PC-3 (cell line): ENCODE data around the gene BEX1. TPM values are rescaled to one million over a fixed set of nuclear protein-coding genes. Genes with fewer than 3 reads are reported as not detected.

Experiments used
- ATAC-seq: fragments of 200-7000 bp; cut with Tn5 transposase; 2 replicates; pipeline ENCODE4 v1.9.1; 2020; ENCODE audit warnings: mild to moderate bottlenecking, moderate library complexity
- BruUV-seq: library from RNA; stranded (reverse); fragments of 400-500 nt; replicated peaks from 2 replicates; lab custom pipeline; 2021; lab: Mats Ljungman, UMichigan
- CTCF ChIA-PET: fragments of 300-600 bp; sonication (Branson Sonifier 250); formaldehyde crosslinking; loops from one replicate; lab custom pipeline; 2022; ENCODE audit warnings: antibody characterized with exemption; lab: Charles Lee
- POLR2A ChIA-PET: fragments of 300-600 bp; sonication (Branson Sonifier 250); formaldehyde crosslinking; loops from one replicate; lab custom pipeline; 2022; ENCODE audit warnings: antibody characterized with exemption; ENCODE audit not compliant: unreplicated experiment; lab: Charles Lee
- DNase-seq: peaks from one replicate; pipeline ENCODE4 v3.0.0-alpha.2; 2015
- H2AFZ ChIP-seq: fragments of 300-600 bp; sonication (generic); 2 replicates; pipeline ENCODE4 v1.6.0; 2016; ENCODE audit warnings: antibody characterized with exemption, low read length
- H3F3A ChIP-seq: fragments of 300-600 bp; sonication (generic); one replicate; pipeline ENCODE4 v1.6.0; 2017; ENCODE audit warnings: antibody characterized with exemption, low read length, control low read depth, mild to moderate bottlenecking; ENCODE audit not compliant: unreplicated experiment
- H3K27ac ChIP-seq: fragments of 300-600 bp; sonication (generic); 2 replicates; pipeline ENCODE4 v1.5.1; 2016; ENCODE audit warnings: mild to moderate bottlenecking, low read length
- H3K27me3 ChIP-seq: fragments of 300-600 bp; sonication (generic); 2 replicates; pipeline ENCODE4 v1.6.1; 2016; ENCODE audit warnings: low read length, mixed read lengths
- H3K36me3 ChIP-seq: fragments of 300-600 bp; sonication (generic); 2 replicates; pipeline ENCODE4 v1.6.1; 2016; ENCODE audit warnings: low read depth, mixed run types, low read length, mixed read lengths
- H3K4me1 ChIP-seq: fragments of 300-600 bp; sonication (generic); 2 replicates; pipeline ENCODE4 v1.5.1; 2016; ENCODE audit warnings: low read length; ENCODE audit not compliant: insufficient read depth
- H3K4me2 ChIP-seq: fragments of 300-600 bp; sonication (generic); 2 replicates; pipeline ENCODE4 v1.6.0; 2016; ENCODE audit warnings: low read length
- H3K4me3 ChIP-seq: fragments of 300-600 bp; sonication (generic); 2 replicates; pipeline ENCODE4 v1.5.1; 2016; ENCODE audit warnings: mild to moderate bottlenecking, low read length, mixed read lengths
- H3K79me2 ChIP-seq: fragments of 300-600 bp; sonication (generic); 2 replicates; pipeline ENCODE4 v1.6.1; 2017; ENCODE audit warnings: low read length, mixed read lengths
- H3K9ac ChIP-seq: fragments of 300-600 bp; sonication (generic); 2 replicates; pipeline ENCODE4 v1.6.0; 2016; ENCODE audit warnings: mild to moderate bottlenecking, low read length
- H3K9me2 ChIP-seq: fragments of 300-600 bp; sonication (generic); replicated peaks from 2 replicates; pipeline ENCODE4 v1.6.1; 2016; ENCODE audit warnings: mixed run types, low read length, mixed read lengths
- H3K9me3 ChIP-seq: fragments of 300-600 bp; sonication (generic); 2 replicates; pipeline ENCODE4 v1.6.1; 2016; ENCODE audit warnings: low read length, mixed read lengths
- H4K20me1 ChIP-seq: fragments of 300-600 bp; sonication (generic); 2 replicates; pipeline ENCODE4 v1.6.1; 2016; ENCODE audit warnings: low read length, mixed read lengths
- CTCF ChIP-seq: fragments of 300-600 bp; sonication (generic); conservative IDR thresholded peaks from 2 replicates; pipeline ENCODE4 v1.5.1; 2017; ENCODE audit warnings: antibody characterized with exemption, low read depth, mild to moderate bottlenecking, low read length
- EZH2 ChIP-seq: fragments of 300-600 bp; sonication (generic); IDR thresholded peaks from one replicate; pipeline ENCODE4 v1.6.1; 2017; ENCODE audit warnings: antibody characterized with exemption, mild to moderate bottlenecking, low read length; ENCODE audit not compliant: unreplicated experiment
- EZH2phosphoT487 ChIP-seq: fragments of 300-600 bp; sonication (generic); IDR thresholded peaks from 2 replicates; pipeline ENCODE4 v1.6.1; 2018; ENCODE audit warnings: mild to moderate bottlenecking, antibody characterized with exemption, low read length, borderline replicate concordance
- intact Hi-C: fragments of 100-400 bp; cut with micrococcal nuclease; formaldehyde crosslinking; loops from 2 replicates; pipeline ENCODE4 v1.9.0; 2023
- total RNA-seq: library from RNA; depleted of rRNA; stranded (reverse); fragments of >200 nt; gene quantifications from 2 replicates; pipeline ENCODE4 v1.2.3, GENCODE V29; 2014

Gene BEX1
- total RNA-seq, 1 experiment from 2014 or later: 4.0 TPM

DNA sequence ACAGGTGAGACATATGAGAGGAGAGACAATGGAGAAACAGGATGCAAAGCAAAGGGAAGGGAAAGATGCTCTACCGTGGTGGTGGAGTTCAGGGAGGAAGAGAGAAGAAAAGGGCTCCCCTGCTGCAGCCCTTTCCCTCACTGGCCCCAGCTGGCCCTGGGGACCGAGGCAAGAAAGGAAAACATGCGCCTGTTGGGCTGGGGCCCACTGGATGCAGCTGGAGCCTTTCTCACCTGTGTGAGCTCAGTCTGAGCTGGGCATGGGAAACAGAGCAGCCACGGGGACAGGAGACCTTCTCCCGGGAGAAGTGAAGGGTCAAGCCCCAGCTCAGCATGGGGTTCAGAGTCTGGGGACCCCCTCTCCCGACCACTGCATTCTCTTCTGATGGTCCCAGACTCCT lies 17.1 kb upstream of the BEX1 start:
- Histone ChIP-seq H3F3A (no peaks in the 10 kb centered on the region), H3K27me3 (no peaks in the 10 kb centered on the region), H3K9me2 (no peaks in the 10 kb centered on the region), H3K4me3 (no peak overlapping the region), H3K4me1 (no peaks in the 10 kb centered on the region), H2AFZ (no peak overlapping the region), H3K4me2 (no peak overlapping the region), H3K27ac (no peak overlapping the region), H3K36me3 (no peaks in the 10 kb centered on the region), H3K79me2 (no peaks in the 10 kb centered on the region), H3K9ac (no peak overlapping the region), H4K20me1 (no peaks in the 10 kb centered on the region), H3K9me3 (no peaks in the 10 kb centered on the region)
- TF ChIP-seq EZH2phosphoT487 (no peak), EZH2 (no peak), CTCF (no peak)
- DNase-seq (no peak), ATAC-seq (no peak)
- intact Hi-C loops: no loop called here
- no TSS peak for BruUV-seq
- POLR2A ChIA-PET: no interaction called here
- CTCF ChIA-PET: no interaction called here

DNA sequence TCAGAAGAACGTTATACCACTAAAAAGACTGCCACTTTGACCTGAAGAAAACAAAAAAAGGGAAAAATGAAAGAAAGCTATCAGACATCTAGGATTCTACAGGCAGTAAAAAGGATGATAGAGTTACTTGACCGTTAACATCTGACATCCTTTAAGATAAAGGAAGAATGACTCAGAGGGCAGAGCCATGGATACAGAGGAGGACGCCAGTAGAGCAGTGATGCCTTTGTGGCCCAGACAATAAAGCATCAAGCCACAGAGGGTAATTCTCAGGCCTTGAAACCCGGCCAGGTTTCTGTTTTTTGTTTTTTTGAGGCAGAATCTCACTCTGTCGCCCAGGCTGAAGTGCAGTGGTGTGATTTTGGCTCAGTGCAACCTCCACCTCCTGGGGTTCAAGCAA lies 9.5 kb upstream of the BEX1 start:
- no peak for TF ChIP-seq EZH2
- TF ChIP-seq CTCF: no peak
- no peak for TF ChIP-seq EZH2phosphoT487
- DNase-seq (no peak), ATAC-seq (no peak)
- Histone ChIP-seq H3K9me3 (no peaks in the 10 kb centered on the region), H3F3A (no peaks in the 10 kb centered on the region), H3K9me2 (no peaks in the 10 kb centered on the region), H3K4me3 (no peak overlapping the region), H4K20me1 (no peaks in the 10 kb centered on the region), H3K36me3 (no peaks in the 10 kb centered on the region), H3K4me1 (no peaks in the 10 kb centered on the region), H3K79me2 (no peaks in the 10 kb centered on the region), H3K9ac (no peak overlapping the region), H3K4me2 (no peak overlapping the region), H3K27me3 (no peaks in the 10 kb centered on the region), H2AFZ (no peak overlapping the region), H3K27ac (no peak overlapping the region)
- BruUV-seq: no TSS peak
- intact Hi-C loops: no loop called here
- CTCF ChIA-PET: no interaction called here
- POLR2A ChIA-PET: no interaction called here

GRCh38 chrX:103066606-103067005 lies 2.6 kb upstream of the BEX1 start:
- TF ChIP-seq EZH2phosphoT487 (no peak), EZH2 (no peak), CTCF (no peak)
- H3F3A ChIP-seq: no peaks in the 10 kb centered on the region
- no peak overlapping the region for H3K27ac ChIP-seq
- DNase-seq: peak; percentile 45
- H3K9ac ChIP-seq: no peak overlapping the region
- no peaks in the 10 kb centered on the region for H3K4me1 ChIP-seq
- POLR2A ChIA-PET: no interaction called here
- no peak overlapping the region for H3K4me3 ChIP-seq
- BruUV-seq: no TSS peak
- no peak for ATAC-seq
- CTCF ChIA-PET: no interaction called here
- H3K4me2 ChIP-seq: no peak overlapping the region
- H3K9me2 ChIP-seq: no peaks in the 10 kb centered on the region
- no peaks in the 10 kb centered on the region for H3K36me3 ChIP-seq
- no peak overlapping the region for H2AFZ ChIP-seq
- H3K27me3 ChIP-seq: no peaks in the 10 kb centered on the region
- intact Hi-C loops: no loop called here
- no peaks in the 10 kb centered on the region for H4K20me1 ChIP-seq
- no peaks in the 10 kb centered on the region for H3K9me3 ChIP-seq
- H3K79me2 ChIP-seq: no peaks in the 10 kb centered on the region
